Spleen (tissue), 11 donors: ENCODE measurements around the gene MAP3K8. TPM values are rescaled to one million over a fixed set of nuclear protein-coding genes. Genes with fewer than 3 reads are reported as not detected.

Experiments
- DNase-seq: peaks from one replicate; pipeline ENCODE4 v3.0.0-alpha.2; 2020
- H3K27ac ChIP-seq, 8 donors: fragments of 200-600 bp; sonication (generic) in 7 of 8; 1 replicate in 4 of 8; 2 replicates in 4 of 8; pipeline versions ENCODE4 v1.5.0 to v1.8.0; 2016 to 2021; ENCODE audit warnings: inconsistent platforms in 4 of 8, mild to moderate bottlenecking in 4 of 8, moderate library complexity in 1 of 8
- H3K27me3 ChIP-seq, 7 donors: fragments of 200-600 bp; sonication (generic) in 6 of 7; replicated peaks in 1 of 7; 1 replicate in 4 of 7; 2 replicates in 3 of 7; pipeline versions ENCODE4 v1.5.0 to v1.8.0; 2016 to 2021; ENCODE audit warnings: inconsistent platforms in 3 of 7, mild to moderate bottlenecking in 1 of 7
- H3K36me3 ChIP-seq, 6 donors: fragments of 200-600 bp; sonication (generic) in 5 of 6; 1 replicate in 4 of 6; 2 replicates in 2 of 6; pipeline versions ENCODE4 v1.5.0 to v1.8.0; 2016 to 2021; ENCODE audit warnings: inconsistent platforms in 2 of 6
- H3K4me1 ChIP-seq, 6 donors: fragments of 200-600 bp; sonication (generic) in 5 of 6; 1 replicate in 3 of 6; 2 replicates in 3 of 6; pipeline versions ENCODE4 v1.5.0 to v1.8.0; 2016 to 2021; ENCODE audit warnings: inconsistent platforms in 3 of 6
- H3K4me3 ChIP-seq, 8 donors: fragments of 200-600 bp; sonication (generic) in 7 of 8; 1 replicate in 4 of 8; 2 replicates in 4 of 8; pipeline versions ENCODE4 v1.5.0 to v1.8.0; 2016 to 2021; ENCODE audit warnings: inconsistent platforms in 4 of 8, mild to moderate bottlenecking in 4 of 8, moderate library complexity in 2 of 8
- H3K9me3 ChIP-seq, 8 donors: fragments of 200-600 bp; sonication (generic) in 7 of 8; 1 replicate in 4 of 8; 2 replicates in 4 of 8; pipeline versions ENCODE4 v1.5.0 to v1.8.0; 2016 to 2021; ENCODE audit warnings: inconsistent platforms in 4 of 8
- CTCF ChIP-seq, 11 experiments: fragments of 200-600 bp in 7 of 11; fragments of 450-650 bp in 4 of 11; sonication (generic) in 4 of 11; IDR thresholded peaks in 8 of 11; conservative IDR thresholded peaks in 3 of 11; 1 replicate in 7 of 11; 2 replicates in 4 of 11; pipeline versions ENCODE4 v1.4.0 to v1.8.0; 2016 to 2021; ENCODE audit warnings: antibody characterized with exemption in 11 of 11, inconsistent platforms in 4 of 11, mild to moderate bottlenecking in 1 of 11
- POLR2A ChIP-seq, 3 donors: fragments of 450-650 bp; IDR thresholded peaks; one replicate each; pipeline ENCODE4 v1.5.1; 2017; ENCODE audit warnings: antibody characterized with exemption in 3 of 3, mild to moderate bottlenecking in 1 of 3
- POLR2AphosphoS5 ChIP-seq, 3 donors: sonication (generic); formaldehyde crosslinking; IDR thresholded peaks; one replicate each; pipeline ENCODE4 v1.5.1; 2017; ENCODE audit warnings: antibody characterized with exemption in 3 of 3
- WGBS, 5 donors: extraction: QIAGEN DNeasy Blood & Tissue Kit in 3 of 5; methylation state at CpG; one replicate each; pipeline versions ENCODE4 v1.1.5 to v1.1.7; 2013 to 2018; 5-methylcytosine and 5-hydroxymethylcytosine counted together
- intact Hi-C: fragments of 100-400 bp; cut with DNase I; formaldehyde crosslinking; loops from one replicate; pipeline ENCODE4 v1.15.0; 2023; ENCODE audit warnings: low total_unique reads
- polyA plus RNA-seq, 3 donors: library from polyadenylated mRNA; stranded (reverse); fragments of 200-250 nt; gene quantifications; one replicate each; pipeline ENCODE4 v1.2.1, GENCODE V29; 2013
- total RNA-seq, 7 donors: library from RNA; depleted of rRNA in 3 of 7; stranded (reverse); fragments of >200 nt in 3 of 7; fragmentation: NEBNext Ultra II Directional in 4 of 7; extraction: Animal tissue kit (Norgen Biotek cat#: 25700) in 4 of 7; gene quantifications; one replicate each; pipeline versions ENCODE4 v1.1.0 to v1.2.1, GENCODE V29; 2016 to 2021
- donor health status: healthy with polysubstance abuse.
- donor health status: DM: no; HTN: no; CAD: no; lungs with moderate emphysema.
- donor health status: DM: no; HTN: no; CAD: no.
- donor health status: Bipolar disorder and iron deficiency.
- donor health status: healthy.
- donor health status: DM: no; HTN: no; CAD: no.
- donor health status: DM: yes; HTN: yes; CAD: no.

Gene MAP3K8
- total and polyA plus RNA-seq, 10 donors, result 24.8 to 84.3 (median 60.2) TPM

- Histone ChIP-seq H3K4me1 (peaks cover 2 to 6% (median 6%) of the 10 kb centered on the region in 6 donors), H3K27me3 (peaks cover 0 to 4% (median 0%) of the 10 kb centered on the region in 7 donors), H3K4me3 (no peak overlapping the region), H3K27ac (no peak overlapping the region), H3K9me3 (no peaks in the 10 kb centered on the region), H3K36me3 (no peaks in the 10 kb centered on the region)
- no peak for TF ChIP-seq POLR2A (IDR thresholded peaks at IDR 0.05)
- no peak for TF ChIP-seq CTCF (IDR thresholded peaks at IDR 0.05 in 8 of 11, conservative IDR thresholded peaks at IDR 0.05 in 3 of 11)
- TF ChIP-seq POLR2AphosphoS5 (IDR thresholded peaks at IDR 0.05), result no peak
- DNase-seq, result no peak
- 85 to 96% (median 89%) methylated on average over 3 of the region's 3 CpGs for WGBS, 5 donors
- intact Hi-C loops, result no loop called here
These were observed 46.2 kb upstream of the MAP3K8 start for GRCh38 chr10:30387646-30388243.

DNA sequence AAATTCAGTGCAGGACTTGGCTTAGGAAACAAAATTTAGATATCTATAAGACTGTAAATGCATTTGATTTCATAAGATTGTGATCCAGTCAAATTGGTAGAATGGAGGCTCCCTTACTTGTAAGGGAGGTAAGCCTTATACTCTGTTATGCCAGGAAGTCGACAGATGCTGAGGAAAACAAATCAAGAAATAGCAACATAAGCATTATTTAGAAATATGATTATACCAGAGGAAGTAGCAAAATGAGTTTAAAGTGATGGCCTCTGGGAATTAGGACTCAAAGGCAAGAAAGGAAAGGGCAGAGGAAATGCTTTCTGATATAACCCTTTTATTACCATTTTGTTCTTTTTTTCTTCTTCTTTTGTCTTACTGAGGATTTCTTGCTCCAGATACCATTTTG lies 44.4 kb upstream of the MAP3K8 start:
- Histone ChIP-seq H3K27ac (peak overlapping the region in 1 of 8 donors; percentile 2), H3K36me3 (no peaks in the 10 kb centered on the region), H3K4me3 (no peak overlapping the region), H3K27me3 (peaks cover 0 to 10% (median 0%) of the 10 kb centered on the region in 7 donors), H3K9me3 (no peaks in the 10 kb centered on the region), H3K4me1 (peaks cover 2 to 8% (median 7%) of the 10 kb centered on the region in 6 donors)
- 38 to 63% (median 48%) methylated on average over 1 of the region's 1 CpG for WGBS, 5 donors
- no peak for DNase-seq
- TF ChIP-seq POLR2AphosphoS5 (IDR thresholded peaks at IDR 0.05) (no peak), CTCF (IDR thresholded peaks at IDR 0.05 in 8 of 11, conservative IDR thresholded peaks at IDR 0.05 in 3 of 11) (no peak)
- intact Hi-C loops, result no loop called here

DNA sequence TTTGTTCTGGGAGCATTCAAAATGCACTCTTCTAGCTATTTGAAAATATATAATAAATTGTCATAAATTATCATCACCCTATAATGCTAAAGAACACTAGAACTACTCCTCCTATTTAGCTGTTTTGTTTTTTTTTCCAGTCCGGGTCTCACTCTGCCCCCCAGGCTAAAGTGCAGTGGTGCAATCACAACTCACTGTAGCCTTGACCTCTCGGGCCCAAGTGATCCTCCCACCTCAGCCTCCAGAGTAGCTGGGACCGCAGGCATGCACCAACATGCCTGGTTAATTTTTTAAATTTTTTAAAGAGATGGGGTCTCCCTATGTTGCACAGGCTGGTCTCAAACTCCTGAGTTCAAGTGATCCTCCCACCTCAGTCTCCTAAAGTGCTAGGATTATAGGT lies 43.8 kb upstream of the MAP3K8 start:
- 69 to 87% (median 86%) methylated on average over 3 of the region's 3 CpGs for WGBS, 5 donors
- H3K36me3 ChIP-seq, result no peaks in the 10 kb centered on the region
- intact Hi-C loops, result loop anchor here (5.0 kb wide), 1 partner anchor 202 kb away; no protein-coding TSS in a partner anchor
- no peak overlapping the region for H3K4me3 ChIP-seq
- peaks cover 0 to 10% (median 0%) of the 10 kb centered on the region in 7 donors for H3K27me3 ChIP-seq
- no peak for DNase-seq
- H3K9me3 ChIP-seq, result no peaks in the 10 kb centered on the region
- H3K4me1 ChIP-seq, result peaks cover 2 to 8% (median 7%) of the 10 kb centered on the region in 6 donors
- no peak overlapping the region for H3K27ac ChIP-seq
- TF ChIP-seq CTCF (IDR thresholded peaks at IDR 0.05 in 8 of 11, conservative IDR thresholded peaks at IDR 0.05 in 3 of 11), result no peak
- TF ChIP-seq POLR2A (IDR thresholded peaks at IDR 0.05), result no peak
- no peak for TF ChIP-seq POLR2AphosphoS5 (IDR thresholded peaks at IDR 0.05)

GRCh38 chr10:30391266-30391665 lies 42.7 kb upstream of the MAP3K8 start:
- Histone ChIP-seq H3K36me3 (no peaks in the 10 kb centered on the region), H3K9me3 (no peaks in the 10 kb centered on the region), H3K27ac (no peak overlapping the region), H3K4me1 (peaks cover 2 to 14% (median 7%) of the 10 kb centered on the region in 6 donors), H3K4me3 (no peak overlapping the region), H3K27me3 (peaks cover 0 to 10% (median 0%) of the 10 kb centered on the region in 7 donors)
- TF ChIP-seq POLR2AphosphoS5 (IDR thresholded peaks at IDR 0.05) (no peak), POLR2A (IDR thresholded peaks at IDR 0.05) (no peak), CTCF (IDR thresholded peaks at IDR 0.05 in 8 of 11, conservative IDR thresholded peaks at IDR 0.05 in 3 of 11) (no peak)
- WGBS, 5 donors, result 82 to 93% (median 89%) methylated on average over 7 of the region's 7 CpGs
- intact Hi-C loops, result loop anchor here (5.0 kb wide), 1 partner anchor 201 kb away; no protein-coding TSS in a partner anchor
- DNase-seq, result no peak
